ENCODE results near the gene IQCM. TPM values are rescaled to one million over a fixed set of nuclear protein-coding genes. Genes with fewer than 3 reads are reported as not detected.

Gene IQCM
- polyA plus RNA-seq, 1 donor (not counting 4 experiments of a cell fraction or from before 2014, with no cell fraction given), result not detected

DNA sequence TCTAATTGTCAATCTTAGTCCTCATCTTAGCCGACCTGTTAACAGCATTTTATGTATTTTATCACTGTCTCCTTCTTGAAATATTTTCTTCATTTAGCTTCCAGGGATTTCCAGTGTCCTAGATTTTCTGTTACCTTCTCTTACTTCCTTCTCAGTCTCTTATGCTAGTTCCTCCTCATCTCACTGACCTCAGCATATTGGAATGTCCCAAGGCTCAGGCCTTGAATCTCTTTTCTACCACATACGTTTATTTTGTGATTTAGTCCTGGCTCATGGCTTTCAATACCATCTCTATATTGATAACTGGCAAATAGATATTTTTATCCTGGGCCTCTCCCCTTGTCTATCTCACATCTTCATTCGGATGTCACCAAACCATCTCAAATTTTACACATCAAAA lies 61.1 kb downstream of the IQCM start:
- Histone ChIP-seq H3K9me3 (ENCODE audit: control insufficient read depth, low read depth, low read length) (no peaks in the 10 kb centered on the region), H2AFZ (ENCODE audit: control insufficient read depth, low read length) (no peak overlapping the region), H3K4me3 (ENCODE audit: control insufficient read depth in 2 of 3, extremely low read depth in 1 of 3, insufficient read depth in 2 of 3, low read depth in 1 of 3, low read length in 3 of 3) (no peak overlapping the region), H3K4me1 (ENCODE audit: control insufficient read depth, extremely low read depth, insufficient read depth, low read length) (peaks cover 22% of the 10 kb centered on the region), H3K4me2 (ENCODE audit: control insufficient read depth, extremely low read depth, insufficient read depth, low read depth, low read length) (no peak overlapping the region), H3K36me3 (ENCODE audit: control insufficient read depth in 2 of 2, extremely low read depth in 1 of 2, insufficient read depth in 2 of 2, low read length in 2 of 2) (no peaks in the 10 kb centered on the region), H3K9me1 (ENCODE audit: control insufficient read depth, extremely low read depth, insufficient read depth, low read length) (no peaks in the 10 kb centered on the region), H3K79me2 (ENCODE audit: control insufficient read depth, insufficient read depth, low read length) (no peaks in the 10 kb centered on the region), H3K27me3 (ENCODE audit: control insufficient read depth, extremely low read depth, insufficient read depth, low read length) (no peaks in the 10 kb centered on the region), H3K9ac (ENCODE audit: control insufficient read depth, extremely low read depth, insufficient read depth, low read length) (no peak overlapping the region), H4K20me1 (ENCODE audit: control insufficient read depth, extremely low read depth, insufficient read depth, low read length) (no peaks in the 10 kb centered on the region), H3K27ac (ENCODE audit: control insufficient read depth, insufficient read depth, low read length) (no peak overlapping the region)
- no peak for DNase-seq (ENCODE audit: low read depth, low spot score)
- peak; percentile 55 for FAIRE-seq
- TF ChIP-seq, protein P1, sequence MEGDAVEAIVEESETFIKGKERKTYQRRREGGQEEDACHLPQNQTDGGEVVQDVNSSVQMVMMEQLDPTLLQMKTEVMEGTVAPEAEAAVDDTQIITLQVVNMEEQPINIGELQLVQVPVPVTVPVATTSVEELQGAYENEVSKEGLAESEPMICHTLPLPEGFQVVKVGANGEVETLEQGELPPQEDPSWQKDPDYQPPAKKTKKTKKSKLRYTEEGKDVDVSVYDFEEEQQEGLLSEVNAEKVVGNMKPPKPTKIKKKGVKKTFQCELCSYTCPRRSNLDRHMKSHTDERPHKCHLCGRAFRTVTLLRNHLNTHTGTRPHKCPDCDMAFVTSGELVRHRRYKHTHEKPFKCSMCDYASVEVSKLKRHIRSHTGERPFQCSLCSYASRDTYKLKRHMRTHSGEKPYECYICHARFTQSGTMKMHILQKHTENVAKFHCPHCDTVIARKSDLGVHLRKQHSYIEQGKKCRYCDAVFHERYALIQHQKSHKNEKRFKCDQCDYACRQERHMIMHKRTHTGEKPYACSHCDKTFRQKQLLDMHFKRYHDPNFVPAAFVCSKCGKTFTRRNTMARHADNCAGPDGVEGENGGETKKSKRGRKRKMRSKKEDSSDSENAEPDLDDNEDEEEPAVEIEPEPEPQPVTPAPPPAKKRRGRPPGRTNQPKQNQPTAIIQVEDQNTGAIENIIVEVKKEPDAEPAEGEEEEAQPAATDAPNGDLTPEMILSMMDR (optimal IDR thresholded peaks at IDR 0.05 in 1 of 3, IDR thresholded peaks at IDR 0.05 in 1 of 3, conservative IDR thresholded peaks at IDR 0.05 in 1 of 3; ENCODE audit: extremely low read depth in 1 of 3, insufficient read depth in 2 of 3, low read length in 3 of 3), result no peak
- TF ChIP-seq EZH2 (IDR thresholded peaks at IDR 0.05; ENCODE audit: low read length), result no peak
- dilution Hi-C loops (cut with MboI; ENCODE audit: extremely low pct_ligation_motif_present, low sequenced_read_pairs), result no loop called here

DNA sequence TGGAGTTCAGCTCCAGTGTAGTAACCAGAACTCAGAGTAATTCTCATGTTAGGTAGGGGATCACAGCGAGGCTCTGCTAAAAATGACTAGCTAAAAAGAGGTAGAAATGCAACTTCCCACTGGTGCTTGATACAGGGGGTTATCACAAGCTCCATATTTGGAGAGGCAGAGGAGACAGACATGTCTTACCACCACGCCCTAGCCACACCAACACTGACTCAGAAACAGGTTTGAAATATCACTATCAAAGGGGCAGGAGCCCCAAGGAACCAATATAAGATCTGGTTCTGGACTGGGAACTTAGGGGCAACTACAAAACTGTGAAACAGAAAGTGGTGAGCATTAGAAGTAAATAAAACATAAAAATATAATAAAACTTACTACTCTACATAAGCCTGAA lies 62.9 kb downstream of the IQCM start:
- peak overlapping the region; percentile 13 for H3K4me2 ChIP-seq (ENCODE audit: control insufficient read depth, extremely low read depth, insufficient read depth, low read depth, low read length)
- H3K79me2 ChIP-seq (ENCODE audit: control insufficient read depth, insufficient read depth, low read length), result no peaks in the 10 kb centered on the region
- no peaks in the 10 kb centered on the region for H3K9me1 ChIP-seq (ENCODE audit: control insufficient read depth, extremely low read depth, insufficient read depth, low read length)
- H4K20me1 ChIP-seq (ENCODE audit: control insufficient read depth, extremely low read depth, insufficient read depth, low read length), result no peaks in the 10 kb centered on the region
- H3K27ac ChIP-seq (ENCODE audit: control insufficient read depth, insufficient read depth, low read length), result peak overlapping the region; percentile 23
- no peaks in the 10 kb centered on the region for H3K9me3 ChIP-seq (ENCODE audit: control insufficient read depth, low read depth, low read length)
- H2AFZ ChIP-seq (ENCODE audit: control insufficient read depth, low read length), result peak overlapping the region; percentile 58
- dilution Hi-C loops (cut with MboI; ENCODE audit: extremely low pct_ligation_motif_present, low sequenced_read_pairs), result no loop called here
- no peak overlapping the region for H3K4me3 ChIP-seq (ENCODE audit: control insufficient read depth in 2 of 3, extremely low read depth in 1 of 3, insufficient read depth in 2 of 3, low read depth in 1 of 3, low read length in 3 of 3)
- peak; percentile 5 for DNase-seq (ENCODE audit: low read depth, low spot score)
- no peak overlapping the region for H3K9ac ChIP-seq (ENCODE audit: control insufficient read depth, extremely low read depth, insufficient read depth, low read length)
- H3K36me3 ChIP-seq (ENCODE audit: control insufficient read depth in 2 of 2, extremely low read depth in 1 of 2, insufficient read depth in 2 of 2, low read length in 2 of 2), result no peaks in the 10 kb centered on the region
- no peak for FAIRE-seq
- no peaks in the 10 kb centered on the region for H3K27me3 ChIP-seq (ENCODE audit: control insufficient read depth, extremely low read depth, insufficient read depth, low read length)
- H3K4me1 ChIP-seq (ENCODE audit: control insufficient read depth, extremely low read depth, insufficient read depth, low read length), result peaks cover 22% of the 10 kb centered on the region
- TF ChIP-seq, protein P1 (optimal IDR thresholded peaks at IDR 0.05 in 1 of 3, IDR thresholded peaks at IDR 0.05 in 1 of 3, conservative IDR thresholded peaks at IDR 0.05 in 1 of 3; ENCODE audit: extremely low read depth in 1 of 3, insufficient read depth in 2 of 3, low read length in 3 of 3), result no peak
- TF ChIP-seq EZH2 (IDR thresholded peaks at IDR 0.05; ENCODE audit: low read length), result no peak
